K562 (cell line): ENCODE measurements around the gene ORAI1. TPM values are rescaled to one million over a fixed set of nuclear protein-coding genes. Genes with fewer than 3 reads are reported as not detected.
"Not testable (repeated sequence)": the region's sequence is repeated elsewhere in the genome, so short reads cannot be mapped to it uniquely, and the experiment has no call there.

Experiments
- ATAC-seq: fragments of 200-7000 bp; cut with Tn5 transposase; 3 replicates; pipeline ENCODE4 v1.9.1; 2020; ENCODE audit warnings: moderate library complexity
- BruUV-seq: library from RNA; stranded (reverse); fragments of 400-500 nt; replicated peaks from 2 replicates; lab custom pipeline; 2021; lab: Mats Ljungman, UMichigan
- CTCF ChIA-PET: fragments of 300-600 bp; formaldehyde crosslinking; extraction: SDS; loops from one replicate; lab custom pipeline; 2021; ENCODE audit warnings: low intra/inter-chr PET ratio; lab: Yijun Ruan, JAX
- POLR2A ChIA-PET: fragments of 300-600, 350-650 bp; sonication (Branson Sonifier 250); formaldehyde crosslinking; extraction: SDS; loops from one replicate; lab custom pipeline; 2021; ENCODE audit warnings: antibody characterized with exemption, inconsistent platforms; lab: Yijun Ruan, JAX
- DNase-seq, 4 experiments: peaks; one replicate each; pipeline versions ENCODE4 v3.0.0 to v3.0.0-alpha.2; 2011 to 2018; ENCODE audit warnings: low spot score in 3 of 4, mixed read lengths in 3 of 4; ENCODE audit errors: extremely low read depth in 1 of 4
- FAIRE-seq: peaks from 2 replicates; lab custom pipeline; 2011; peaks lifted over from hg19 to GRCh38; lab: Jason Lieb, UNC
- H2AFZ ChIP-seq: 2 replicates; pipeline ENCODE4 v1.6.0; 2011; ENCODE audit warnings: low read depth, low read length, control low read depth, inconsistent platforms
- H3K27ac ChIP-seq: fragments of 200-600 bp; 3 replicates; pipeline ENCODE4 v1.8.0; 2011; ENCODE audit warnings: low read depth, mild to moderate bottlenecking, control low read depth, inconsistent platforms, low read length, moderate library complexity, mixed read lengths; ENCODE audit errors: extremely low read depth
- H3K27me3 ChIP-seq, 2 experiments: fragments of 300-600 bp in 1 of 2; 2 replicates in 1 of 2; 3 replicates in 1 of 2; pipeline versions ENCODE4 v1.6.0 to v1.8.0; 2011; ENCODE audit warnings: inconsistent platforms in 2 of 2, low read length in 2 of 2, mild to moderate bottlenecking in 1 of 2, mixed read lengths in 1 of 2, moderate library complexity in 1 of 2; ENCODE audit not compliant: control insufficient read depth in 2 of 2, insufficient read depth in 2 of 2
- H3K36me3 ChIP-seq: fragments of 300-600 bp; 3 replicates; pipeline ENCODE4 v1.8.0; 2011; ENCODE audit warnings: mild to moderate bottlenecking, low read length, inconsistent platforms; ENCODE audit not compliant: control insufficient read depth, insufficient read depth
- H3K4me1 ChIP-seq, 2 experiments: fragments of 200-600 bp in 1 of 2; replicated peaks in 1 of 2; 2 replicates in 1 of 2; 3 replicates in 1 of 2; pipeline versions ENCODE4 v1.5.1 to v1.8.0; 2011; ENCODE audit warnings: inconsistent platforms in 2 of 2, low read length in 2 of 2, mild to moderate bottlenecking in 1 of 2, mixed read lengths in 1 of 2, moderate library complexity in 1 of 2; ENCODE audit not compliant: control insufficient read depth in 2 of 2, insufficient read depth in 2 of 2
- H3K4me2 ChIP-seq: 2 replicates; pipeline ENCODE4 v1.6.1; 2011; ENCODE audit warnings: low read length, control low read depth, inconsistent platforms, mixed read lengths; ENCODE audit not compliant: insufficient read depth
- H3K4me3 ChIP-seq: fragments of 200-600 bp; sonication (generic), shearing (Covaris generic); 2 replicates; pipeline ENCODE4 v1.5.1; 2016; ENCODE audit warnings: control low read depth, inconsistent platforms
- H3K79me2 ChIP-seq: fragments of 200-600 bp; 3 replicates; pipeline ENCODE4 v1.8.0; 2011; ENCODE audit warnings: low read length, inconsistent platforms; ENCODE audit not compliant: control insufficient read depth, insufficient read depth
- H3K9ac ChIP-seq, 2 experiments: 2 replicates each; pipeline versions ENCODE4 v1.6.0 to v1.6.1; 2011; ENCODE audit warnings: low read depth in 2 of 2, low read length in 2 of 2, control low read depth in 1 of 2, inconsistent platforms in 1 of 2, mild to moderate bottlenecking in 1 of 2, mixed read lengths in 1 of 2; ENCODE audit not compliant: insufficient read depth in 1 of 2
- H3K9me1 ChIP-seq: one replicate; pipeline ENCODE4 v1.6.0; 2011; ENCODE audit warnings: inconsistent platforms, mild to moderate bottlenecking, low read length, moderate library complexity; ENCODE audit not compliant: control insufficient read depth, insufficient read depth
- H3K9me3 ChIP-seq: replicated peaks from 2 replicates; pipeline ENCODE4 v1.5.1; 2011; ENCODE audit warnings: low read depth, low read length, inconsistent platforms; ENCODE audit not compliant: control insufficient read depth, insufficient read depth
- H4K20me1 ChIP-seq: replicated peaks from 2 replicates; pipeline ENCODE4 v1.6.1; 2011; ENCODE audit warnings: low read length, inconsistent platforms, mixed read lengths; ENCODE audit not compliant: control insufficient read depth, insufficient read depth
- ARID2 ChIP-seq: fragments of 450-650 bp; IDR thresholded peaks from 2 replicates; pipeline ENCODE4 v1.6.1; 2017; ENCODE audit warnings: antibody characterized with exemption, mild to moderate bottlenecking
- WGBS: fragments of 100-300 bp; shearing (Covaris generic); methylation state at CpG from one replicate; pipeline ENCODE4 v1.1.6; 2016; ENCODE audit warnings: low coverage, mixed read lengths; ENCODE audit not compliant: insufficient coverage; ENCODE audit errors: missing lambda C conversion rate; 5-methylcytosine and 5-hydroxymethylcytosine counted together
- in situ Hi-C: fragments of 300-500 bp; cut with MboI; formaldehyde crosslinking; loops from 4 replicates; pipeline ENCODE4 v1.15.0; 2018; ENCODE audit warnings: inconsistent platforms, mixed read lengths
- intact Hi-C: fragments of 100-400 bp; cut with micrococcal nuclease; formaldehyde crosslinking; loops from 2 replicates; pipeline ENCODE4 v1.14.2; 2022
- polyA plus RNA-seq, 8 experiments: library from polyadenylated mRNA; depleted of rRNA in 4 of 8; stranded (reverse) in 5 of 8; unstranded in 3 of 8; fragments of >200 nt; fragmentation: Nextera tagmentation in 2 of 8; fragmentation: Illumina TruSeq in 1 of 8; extraction: Ambion mirVana in 2 of 8; extraction: Trizol in 1 of 8; gene quantifications; 2 replicates each; pipeline versions ENCODE4 v1.2.1 to v1.2.3, GENCODE V29; 2011 to 2014; ENCODE audit warnings: inconsistent platforms in 1 of 8, missing spikeins in 1 of 8
- total RNA-seq, 7 experiments: library from RNA; depleted of rRNA in 6 of 7; stranded (reverse); fragments of >200 nt in 6 of 7; fragmentation: Illumina TruSeq in 2 of 7; extraction: Trizol in 2 of 7; gene quantifications; 2 replicates each; pipeline versions ENCODE4 v1.2.1 to v1.2.3, GENCODE V29; 2011 to 2021; ENCODE audit warnings: low replicate concordance in 1 of 7
- TF ChIP-seq, protein P1 (sequence below): sonication (generic); formaldehyde crosslinking; IDR thresholded peaks from 2 replicates; pipeline ENCODE4 v1.8.0; 2022; ENCODE audit warnings: mild to moderate bottlenecking, missing genetic modification reagents
- TF ChIP-seq, protein P2 (sequence below): sonication (generic); formaldehyde crosslinking; IDR thresholded peaks from 2 replicates; pipeline ENCODE4 v1.8.0; 2022; ENCODE audit warnings: missing genetic modification reagents, mild to moderate bottlenecking, moderate library complexity, borderline replicate concordance

Gene ORAI1
- total and polyA plus RNA-seq, 9 of the 15 experiments (the other 6 are each of a cell fraction or from before 2014, with no cell fraction given), result 2.6 to 23.8 (median 9.3) TPM

DNA sequence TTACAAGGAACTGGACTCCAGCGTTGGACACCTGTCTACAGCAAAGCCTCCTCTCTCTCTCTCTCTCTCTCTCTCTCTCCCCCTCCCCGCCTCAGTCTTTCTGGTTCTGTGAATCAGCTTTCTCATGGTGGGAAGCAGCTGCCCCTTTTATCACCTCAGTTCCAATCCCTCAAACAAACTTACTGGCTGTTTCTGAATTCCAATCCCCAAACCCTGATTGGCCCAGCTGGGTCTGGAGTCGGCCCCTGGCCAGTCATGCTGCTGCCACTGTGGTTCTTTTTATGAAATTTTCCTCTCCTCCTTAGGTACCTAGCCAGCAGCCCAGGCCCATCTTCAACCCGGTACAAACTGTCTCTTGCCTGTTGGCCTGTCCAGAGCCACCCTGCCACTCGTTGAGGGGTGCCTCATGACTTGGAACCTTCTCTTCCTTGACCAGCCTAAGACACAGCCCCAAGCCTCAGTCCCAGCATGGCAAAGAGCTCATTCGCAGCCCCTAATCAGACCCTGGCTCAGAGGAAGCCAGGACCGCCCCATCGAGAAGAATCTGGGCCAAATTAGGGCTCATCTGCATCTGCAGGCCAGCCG lies 52.5 kb downstream of the ORAI1 start:
- in situ Hi-C loops, result no loop called here
- H4K20me1 ChIP-seq, result no peaks in the 10 kb centered on the region

DNA sequence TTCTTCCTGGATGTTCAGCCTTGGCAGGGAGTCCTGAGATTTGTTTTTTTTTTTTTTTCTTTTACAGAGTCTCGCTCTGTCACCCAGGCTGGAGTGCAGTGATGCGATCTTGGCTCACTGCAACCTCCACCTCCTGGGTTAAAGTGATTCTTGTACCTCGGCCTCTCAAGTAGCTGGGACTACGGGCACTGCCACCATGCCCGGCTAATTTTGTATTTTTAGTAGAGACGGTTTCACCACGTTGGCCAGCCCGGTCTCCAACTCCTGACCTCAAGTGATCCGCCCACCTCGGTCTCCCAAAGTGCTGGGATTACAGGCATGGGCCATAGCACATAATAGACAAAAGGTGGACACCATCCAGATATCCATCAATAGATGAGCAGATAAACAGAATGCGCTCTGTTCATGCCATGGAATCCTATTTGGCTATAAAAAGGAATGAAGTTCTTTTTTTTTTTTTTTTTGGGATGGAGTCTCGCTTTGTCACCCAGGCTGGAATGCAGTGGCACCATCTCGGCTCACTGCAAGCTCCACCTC lies 53.4 kb downstream of the ORAI1 start:
- H3K9ac ChIP-seq, FAIRE-seq, DNase-seq, ATAC-seq, H3K36me3 ChIP-seq, H3K9me3 ChIP-seq, H4K20me1 ChIP-seq, H3K27ac ChIP-seq, H3K4me3 ChIP-seq, H3K4me1 ChIP-seq, BruUV-seq, H3K27me3 ChIP-seq, intact Hi-C loops, H3K9me1 ChIP-seq, H3K4me2 ChIP-seq, H2AFZ ChIP-seq, H3K79me2 ChIP-seq: not testable (repeated sequence)
- in situ Hi-C loops, result loop anchor here (5.0 kb wide), 1 partner anchor 182 kb away; no protein-coding TSS in a partner anchor
- CTCF ChIA-PET, result interaction anchor here (0.6 kb wide), 1 partner anchor 130 kb away, joined by 4 read pairs; no protein-coding TSS in a partner anchor
- 93% methylated on average over 11 of the region's 13 CpGs for WGBS
- POLR2A ChIA-PET, result interaction anchor here (1.2 kb wide), 1 partner anchor 10 kb away, joined by 3 read pairs; no protein-coding TSS in a partner anchor

More for the DNA sequence above, 52.5 kb downstream of the ORAI1 start:
- peak; percentile 46 for ATAC-seq
- peak overlapping the region in 1 of 2 experiments; percentile 54; a peak in 2 of 4 replicates for H3K9ac ChIP-seq
- no peaks in the 10 kb centered on the region for H3K36me3 ChIP-seq
- BruUV-seq, result TSS peak; percentile 44
- H3K79me2 ChIP-seq, result no peaks in the 10 kb centered on the region
- intact Hi-C loops, result no loop called here
- H2AFZ ChIP-seq, result no peak overlapping the region
- no peaks in the 10 kb centered on the region for H3K9me1 ChIP-seq
- H3K9me3 ChIP-seq, result no peaks in the 10 kb centered on the region
- DNase-seq, result peak in 3 of 4 experiments; percentile 27 to 36 (median 33)
- no peak overlapping the region for H3K4me3 ChIP-seq
- no peak overlapping the region for H3K4me2 ChIP-seq
- TF ChIP-seq, protein P1, sequence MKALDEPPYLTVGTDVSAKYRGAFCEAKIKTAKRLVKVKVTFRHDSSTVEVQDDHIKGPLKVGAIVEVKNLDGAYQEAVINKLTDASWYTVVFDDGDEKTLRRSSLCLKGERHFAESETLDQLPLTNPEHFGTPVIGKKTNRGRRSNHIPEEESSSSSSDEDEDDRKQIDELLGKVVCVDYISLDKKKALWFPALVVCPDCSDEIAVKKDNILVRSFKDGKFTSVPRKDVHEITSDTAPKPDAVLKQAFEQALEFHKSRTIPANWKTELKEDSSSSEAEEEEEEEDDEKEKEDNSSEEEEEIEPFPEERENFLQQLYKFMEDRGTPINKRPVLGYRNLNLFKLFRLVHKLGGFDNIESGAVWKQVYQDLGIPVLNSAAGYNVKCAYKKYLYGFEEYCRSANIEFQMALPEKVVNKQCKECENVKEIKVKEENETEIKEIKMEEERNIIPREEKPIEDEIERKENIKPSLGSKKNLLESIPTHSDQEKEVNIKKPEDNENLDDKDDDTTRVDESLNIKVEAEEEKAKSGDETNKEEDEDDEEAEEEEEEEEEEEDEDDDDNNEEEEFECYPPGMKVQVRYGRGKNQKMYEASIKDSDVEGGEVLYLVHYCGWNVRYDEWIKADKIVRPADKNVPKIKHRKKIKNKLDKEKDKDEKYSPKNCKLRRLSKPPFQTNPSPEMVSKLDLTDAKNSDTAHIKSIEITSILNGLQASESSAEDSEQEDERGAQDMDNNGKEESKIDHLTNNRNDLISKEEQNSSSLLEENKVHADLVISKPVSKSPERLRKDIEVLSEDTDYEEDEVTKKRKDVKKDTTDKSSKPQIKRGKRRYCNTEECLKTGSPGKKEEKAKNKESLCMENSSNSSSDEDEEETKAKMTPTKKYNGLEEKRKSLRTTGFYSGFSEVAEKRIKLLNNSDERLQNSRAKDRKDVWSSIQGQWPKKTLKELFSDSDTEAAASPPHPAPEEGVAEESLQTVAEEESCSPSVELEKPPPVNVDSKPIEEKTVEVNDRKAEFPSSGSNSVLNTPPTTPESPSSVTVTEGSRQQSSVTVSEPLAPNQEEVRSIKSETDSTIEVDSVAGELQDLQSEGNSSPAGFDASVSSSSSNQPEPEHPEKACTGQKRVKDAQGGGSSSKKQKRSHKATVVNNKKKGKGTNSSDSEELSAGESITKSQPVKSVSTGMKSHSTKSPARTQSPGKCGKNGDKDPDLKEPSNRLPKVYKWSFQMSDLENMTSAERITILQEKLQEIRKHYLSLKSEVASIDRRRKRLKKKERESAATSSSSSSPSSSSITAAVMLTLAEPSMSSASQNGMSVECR (CRISPR knock-in tag), result no peak
- TF ChIP-seq, protein P2, sequence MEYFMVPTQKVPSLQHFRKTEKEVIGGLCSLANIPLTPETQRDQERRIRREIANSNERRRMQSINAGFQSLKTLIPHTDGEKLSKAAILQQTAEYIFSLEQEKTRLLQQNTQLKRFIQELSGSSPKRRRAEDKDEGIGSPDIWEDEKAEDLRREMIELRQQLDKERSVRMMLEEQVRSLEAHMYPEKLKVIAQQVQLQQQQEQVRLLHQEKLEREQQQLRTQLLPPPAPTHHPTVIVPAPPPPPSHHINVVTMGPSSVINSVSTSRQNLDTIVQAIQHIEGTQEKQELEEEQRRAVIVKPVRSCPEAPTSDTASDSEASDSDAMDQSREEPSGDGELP, result peak; percentile 25; the same call in 1 of the 2 replicates
- no peak for TF ChIP-seq ARID2
- H3K4me1 ChIP-seq, result peaks cover 2 to 4% of the 10 kb centered on the region in 2 experiments; a peak in 2 of 5 replicates
- ChIA-PET CTCF (no interaction called here), POLR2A (interaction anchor here (1.0 to 1.2 kb wide), 2 partner anchors 10 to 17 kb away, joined by 3 read pairs; no protein-coding TSS in a partner anchor)
- FAIRE-seq, result no peak
- WGBS, result 58% methylated on average over 8 of the region's 9 CpGs
- H3K27ac ChIP-seq, result no peak overlapping the region
- H3K27me3 ChIP-seq, result no peaks in the 10 kb centered on the region
